Activated CD4-positive, alpha-beta T cell treated with anti-CD3 and anti-CD28 coated beads for 1 hour (primary cell): ENCODE measurements around the gene NPFFR1.

Experiments used
- DNase-seq: peaks from one replicate; pipeline ENCODE4 v3.0.0-alpha.2; 2020

The NPFFR1 gene

DNA sequence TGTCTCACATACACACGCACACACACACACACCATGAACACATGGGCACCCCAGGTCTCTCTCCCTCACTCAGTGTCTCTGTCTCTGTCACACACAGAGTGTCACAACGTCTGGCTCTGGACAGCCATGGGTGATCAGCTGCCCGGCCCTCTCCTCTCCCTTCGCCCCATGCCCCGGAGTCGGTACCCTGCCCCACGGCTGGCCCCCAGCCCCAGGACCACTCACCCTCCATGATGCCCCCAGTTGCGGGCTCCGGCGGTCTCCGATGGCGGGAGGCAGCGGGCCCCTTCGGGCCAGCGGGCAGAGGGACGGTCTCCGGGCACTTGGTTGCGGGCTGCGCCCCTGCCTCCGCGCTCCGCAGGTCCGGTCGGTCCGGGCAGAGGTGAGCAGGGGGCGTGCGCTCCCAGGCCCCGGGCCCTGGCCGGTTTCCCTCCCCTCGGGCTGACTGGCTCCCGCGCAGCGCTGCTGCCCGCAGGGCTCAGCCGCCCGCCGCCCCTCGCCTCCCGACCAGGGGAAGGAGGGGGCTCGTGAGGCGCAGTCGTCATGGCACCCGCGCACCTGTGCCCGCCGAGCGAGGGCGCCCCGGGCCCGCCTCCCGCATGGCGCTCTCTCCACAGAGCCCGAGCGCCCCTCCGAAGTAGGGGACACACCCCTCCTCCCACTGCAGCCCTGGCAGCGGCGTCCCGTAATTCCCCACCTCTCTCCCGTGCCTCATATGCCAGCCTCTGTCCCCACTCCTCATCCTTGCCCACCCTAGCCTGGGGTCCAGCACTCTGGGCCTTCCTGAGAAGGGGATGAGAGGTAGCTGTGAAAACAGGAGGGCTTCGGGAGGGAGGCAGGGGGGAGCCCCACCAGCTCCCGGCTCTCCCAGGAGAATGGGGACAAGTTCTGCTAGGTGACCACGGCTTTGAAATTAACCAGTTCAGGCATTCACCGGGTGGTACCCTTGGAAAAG is at the start of gene NPFFR1:
Gene NPFFR1, minus strand, starts transcription at position 560 of the 955 bp plus-strand sequence. Its CDS starts 328 bp downstream, at position 232.
- no peak for DNase-seq

GRCh38 chr10:70333268-70333667 is 49.5 kb upstream of the NPFFR1 start:
- no peak for DNase-seq

GRCh38 chr10:70331486-70332268 is 47.9 kb upstream of the NPFFR1 start:
- DNase-seq, result no peak

GRCh38 chr10:70331160-70331485 is 47.3 kb upstream of the NPFFR1 start:
- DNase-seq, result no peak

GRCh38 chr10:70330671-70331070 is 46.9 kb upstream of the NPFFR1 start:
- no peak for DNase-seq

DNA sequence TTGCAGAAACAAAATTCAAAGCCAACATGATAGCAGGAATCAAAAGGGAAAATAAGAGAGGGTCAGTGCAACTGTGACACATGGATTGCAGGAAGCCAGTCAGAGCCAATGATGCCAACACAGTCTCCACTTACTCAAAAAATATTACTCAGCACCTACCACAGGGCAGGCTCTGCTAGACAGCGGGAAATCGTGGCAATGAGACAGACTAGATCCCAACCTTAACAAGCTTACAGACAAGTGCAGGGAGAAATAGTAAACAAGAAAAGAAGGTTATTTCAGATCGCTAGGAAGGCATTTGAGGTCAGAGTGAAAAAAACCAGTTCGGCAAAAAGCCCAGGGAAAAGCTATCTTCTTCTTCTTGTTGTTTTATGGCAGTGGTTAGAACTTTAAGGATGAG is 45.2 kb upstream of the NPFFR1 start:
- no peak for DNase-seq

GRCh38 chr10:70328018-70328417 is 44.2 kb upstream of the NPFFR1 start:
- DNase-seq, result no peak

DNA sequence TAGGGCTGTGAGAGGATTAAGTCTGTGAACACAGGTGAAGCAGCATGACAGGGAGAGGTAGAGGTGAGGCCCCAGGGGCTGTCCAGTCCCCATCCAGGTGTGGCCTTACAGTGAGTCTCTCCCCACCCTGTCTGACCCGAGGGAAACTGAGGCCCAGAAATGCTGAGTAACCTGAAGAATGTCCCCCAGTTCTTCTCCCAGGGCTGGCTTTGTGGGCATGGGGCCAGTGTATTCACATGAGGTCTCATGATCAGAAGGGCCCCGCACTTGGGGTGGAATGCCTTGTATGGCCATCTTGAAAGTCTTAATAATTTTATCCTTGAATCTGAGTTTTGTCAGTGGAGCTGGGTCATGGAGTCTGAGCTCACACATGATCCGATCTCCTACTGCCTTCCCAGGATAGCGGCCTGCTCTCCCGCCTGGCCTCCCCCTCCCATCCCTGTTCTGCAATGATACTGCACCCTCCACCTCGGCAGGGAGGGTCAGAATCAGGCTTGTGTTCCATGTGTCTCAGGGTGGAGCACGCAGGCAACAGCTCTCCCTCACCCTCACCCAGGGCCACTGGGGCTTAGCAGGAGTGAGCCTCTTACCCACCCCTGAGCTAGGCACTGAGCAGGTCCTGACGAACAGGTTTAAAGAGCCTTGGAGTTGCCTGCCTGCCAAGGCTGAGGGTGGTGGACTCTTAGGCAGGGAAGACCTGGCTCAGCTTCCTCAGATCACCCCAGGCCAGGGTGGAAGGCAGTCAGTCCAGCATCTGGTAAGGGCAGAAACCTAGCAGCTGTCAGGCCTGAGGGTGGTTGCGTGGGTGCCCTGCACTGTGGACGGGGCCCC is 41.4 kb upstream of the NPFFR1 start:
- DNase-seq, result no peak

GRCh38 chr10:70324339-70324861 is 40.6 kb upstream of the NPFFR1 start:
- DNase-seq, result no peak

DNA sequence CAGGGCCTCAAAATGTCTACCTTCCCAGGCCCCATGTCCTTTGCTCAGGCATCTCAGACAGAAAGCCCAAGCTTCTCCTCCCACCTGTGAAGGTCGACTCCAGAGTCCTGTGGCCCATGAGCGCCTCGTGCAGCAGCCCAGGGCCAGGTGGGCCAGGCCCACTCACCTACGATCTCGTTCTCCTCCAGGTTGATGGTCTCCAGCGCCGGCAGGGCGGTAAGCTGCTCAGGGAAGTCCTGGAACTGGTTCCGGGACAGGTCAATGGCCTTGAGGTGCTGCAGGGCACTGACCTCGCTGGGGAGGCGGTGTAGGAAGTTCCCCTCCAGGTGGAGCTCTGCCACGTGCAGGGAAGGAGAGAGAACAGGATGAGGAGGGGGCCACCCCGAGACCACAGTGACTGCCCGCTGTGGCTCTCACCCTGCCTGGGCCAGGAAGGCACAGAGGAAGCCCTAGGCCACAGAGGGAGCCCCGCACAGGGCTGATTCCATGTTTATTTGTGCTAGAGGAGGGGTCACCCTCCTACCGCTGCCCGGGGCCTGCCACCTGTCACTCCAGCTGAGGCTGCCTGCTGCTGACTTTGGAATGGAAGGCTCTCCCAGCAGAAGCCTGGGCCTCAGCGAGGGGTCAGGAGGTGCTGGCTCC is 40.0 kb upstream of the NPFFR1 start:
- DNase-seq, result no peak

DNA sequence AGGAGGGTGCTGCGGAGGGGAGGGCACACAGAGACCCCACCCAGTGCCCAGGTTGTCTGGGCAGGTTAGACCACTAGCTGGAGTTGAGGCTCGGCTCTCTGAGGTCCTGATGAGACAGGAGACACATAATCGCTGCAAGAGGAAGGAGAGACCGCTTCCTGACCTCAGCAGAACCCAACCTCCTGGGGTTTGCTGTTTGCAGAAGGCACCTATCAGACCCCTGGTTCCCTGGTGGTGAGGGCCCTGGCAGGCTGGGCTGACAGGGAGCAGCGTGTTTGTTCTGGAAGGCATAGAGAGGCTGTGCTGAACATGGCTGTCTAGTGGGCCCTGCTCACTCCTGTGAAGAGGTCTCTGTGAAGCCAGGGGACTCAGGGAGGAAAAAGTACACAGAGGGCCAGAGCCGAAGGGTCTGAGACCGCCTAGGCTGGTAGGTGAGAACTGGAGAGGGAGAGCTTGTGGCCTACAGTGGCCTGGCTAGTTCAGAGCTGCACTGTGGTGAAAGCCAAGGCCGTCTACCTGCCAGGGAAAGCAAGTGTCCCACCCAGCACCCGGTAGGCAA is 39.4 kb upstream of the NPFFR1 start:
- no peak for DNase-seq

- DNase-seq, result no peak
Measured at GRCh38 chr10:70321897-70322890, 38.4 kb upstream of the NPFFR1 start.

DNA sequence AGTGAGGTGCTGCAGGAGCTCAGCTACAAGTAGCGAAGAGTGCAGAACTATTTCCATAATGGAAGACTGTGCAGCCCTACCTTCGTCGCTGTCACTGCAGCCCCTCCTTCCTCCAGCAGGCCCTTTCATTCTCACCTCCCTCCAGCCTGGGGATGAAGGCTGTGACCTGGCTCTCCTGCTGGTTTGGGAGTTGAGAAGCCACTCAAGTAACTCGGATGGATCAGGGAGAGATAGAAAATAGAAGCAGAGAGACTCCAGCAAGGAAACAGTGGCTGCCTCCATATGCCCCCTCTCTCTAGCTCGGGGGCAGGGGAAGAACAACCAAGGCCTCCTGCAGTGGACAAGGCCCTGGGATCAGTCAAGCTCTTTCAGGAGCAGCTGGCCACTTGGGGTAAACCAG is 37.4 kb upstream of the NPFFR1 start:
- no peak for DNase-seq

DNA sequence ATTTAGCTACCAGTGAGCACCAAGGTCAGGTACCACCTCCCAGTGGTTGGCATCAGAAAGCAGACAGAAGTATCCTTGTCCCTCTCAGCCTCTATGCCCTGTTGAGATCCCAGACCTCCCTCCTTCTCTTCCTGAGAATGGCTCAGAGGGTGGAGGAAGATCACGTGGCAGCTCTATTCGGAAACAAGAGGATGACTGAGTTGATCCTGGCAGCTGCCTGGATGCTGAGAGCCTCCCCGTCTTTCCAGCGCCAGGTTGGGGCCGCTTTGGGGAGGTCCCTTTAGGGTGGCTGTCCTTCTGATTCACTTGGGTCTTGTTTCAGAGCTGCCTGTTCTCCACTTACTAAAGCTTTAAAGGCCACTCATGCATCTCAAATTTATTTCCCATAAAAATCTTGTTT is 36.9 kb upstream of the NPFFR1 start:
- DNase-seq, result no peak

DNA sequence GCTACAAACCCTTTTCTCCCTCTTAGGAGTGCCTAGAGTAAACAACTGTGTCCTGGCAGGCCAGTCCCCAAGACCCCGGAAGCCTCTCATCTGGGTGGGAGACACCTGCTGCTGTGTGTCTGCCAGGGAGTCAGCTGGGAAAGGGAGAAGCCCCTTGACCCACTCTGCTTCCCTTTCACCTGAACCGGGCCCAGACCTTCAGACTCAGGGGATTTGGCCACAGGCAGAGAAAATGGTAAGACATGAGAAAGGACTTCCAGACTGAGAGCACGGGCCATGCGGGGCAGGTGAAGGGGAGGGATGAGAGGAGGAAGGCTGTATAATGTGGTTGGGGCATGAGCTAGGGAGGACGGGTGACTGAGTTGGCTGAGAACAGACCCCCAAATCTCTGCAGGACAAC is 36.0 kb upstream of the NPFFR1 start:
- DNase-seq, result no peak

GRCh38 chr10:70319183-70319582 is 35.4 kb upstream of the NPFFR1 start:
- no peak for DNase-seq

GRCh38 chr10:70317943-70318318 is 34.1 kb upstream of the NPFFR1 start:
- no peak for DNase-seq

DNA sequence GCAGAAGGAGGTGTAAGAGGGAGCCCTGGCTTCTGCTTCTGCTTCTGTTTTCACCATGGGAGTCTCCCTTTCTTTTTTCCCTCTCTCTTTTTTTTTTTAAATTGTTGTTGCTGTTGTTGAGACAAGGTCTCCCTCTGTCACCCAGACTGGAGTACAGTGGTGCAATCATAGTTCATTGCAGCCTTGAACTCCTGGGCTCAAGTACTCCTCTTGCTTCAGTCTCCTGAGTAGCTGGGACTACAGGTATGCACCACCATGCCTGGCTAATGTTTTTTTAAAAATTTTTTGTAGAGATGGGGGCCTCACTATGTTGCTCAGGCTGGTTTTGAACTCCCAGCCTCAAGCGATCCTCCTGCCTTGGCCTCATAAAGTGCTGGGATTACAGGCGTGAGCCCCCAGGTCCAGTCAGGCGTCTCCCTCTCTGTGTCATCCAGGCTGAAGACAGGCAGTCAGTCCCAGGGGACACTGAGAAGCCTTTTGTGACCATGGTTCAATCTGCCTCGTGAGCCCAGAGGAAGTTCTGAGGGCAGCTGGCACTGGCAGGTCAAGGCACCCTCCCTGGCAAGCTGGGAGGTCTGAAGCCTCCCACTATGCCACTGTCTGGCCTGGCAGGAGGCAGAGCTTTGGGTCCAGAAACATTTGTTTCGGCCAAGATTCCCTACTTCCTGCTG is 33.6 kb upstream of the NPFFR1 start:
- no peak for DNase-seq

- DNase-seq, result no peak
Measured at GRCh38 chr10:70315815-70316214, 32.0 kb upstream of the NPFFR1 start.

DNA sequence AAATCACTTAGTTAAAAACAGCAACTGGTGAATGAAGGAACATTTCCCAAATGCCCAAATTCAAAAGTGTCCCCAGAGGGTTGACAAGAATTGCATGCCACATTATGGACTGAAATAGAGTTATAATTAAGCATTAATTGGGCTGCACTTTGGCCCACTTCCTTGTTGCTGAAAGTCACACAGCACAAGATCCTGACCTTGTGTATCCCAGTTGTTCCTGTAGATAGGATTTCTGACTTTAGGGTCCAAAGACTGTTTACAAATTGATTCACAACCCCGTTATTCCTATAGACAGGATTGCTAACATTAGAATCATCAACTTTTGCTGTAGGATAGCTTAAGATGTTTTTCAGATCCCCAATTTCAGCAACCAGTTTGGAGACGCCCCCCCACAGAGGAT is 31.5 kb upstream of the NPFFR1 start:
- DNase-seq, result no peak
